Measurements from ENCODE around the gene NR6A1.

Gene NR6A1

DNA sequence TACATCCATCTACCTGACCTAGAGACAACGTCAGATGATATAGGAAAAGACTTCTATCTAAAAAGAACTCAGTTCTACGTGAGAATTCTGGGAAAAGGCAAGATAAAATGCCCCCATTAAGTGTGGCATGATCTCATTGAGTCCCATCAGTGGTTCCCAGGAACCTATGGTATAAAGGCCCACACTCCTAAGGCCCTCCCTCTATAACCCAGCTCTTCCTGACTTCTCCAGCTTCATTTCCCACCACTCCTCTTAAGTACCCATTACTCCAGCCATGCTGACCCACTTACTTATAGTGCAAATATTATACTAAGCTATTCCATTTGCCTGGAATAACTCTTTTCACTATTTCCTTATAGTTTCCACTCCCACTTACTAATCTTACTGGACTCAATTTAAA lies 168.5 kb downstream of the NR6A1 start:
- Histone ChIP-seq H3K9ac (ENCODE audit: low read length) (no peak overlapping the region), H3K36me3 (ENCODE audit: control insufficient read depth, insufficient read depth, low read length) (no peaks in the 10 kb centered on the region), H3K4me1 (ENCODE audit: control insufficient read depth, insufficient read depth, low read length) (0 out of 2 replicates have a peak, but pooled peaks cover under 1% of the 10 kb centered on the region), H3K27me3 (ENCODE audit: control insufficient read depth, insufficient read depth, low read length) (no peaks in the 10 kb centered on the region), H3K9me3 (ENCODE audit: control insufficient read depth, insufficient read depth, low read depth, low read length) (no peaks in the 10 kb centered on the region), H3K27ac (ENCODE audit: low read depth, low read length) (no peak overlapping the region), H3K4me3 (ENCODE audit: low read depth, low read length) (no peak overlapping the region)

DNA sequence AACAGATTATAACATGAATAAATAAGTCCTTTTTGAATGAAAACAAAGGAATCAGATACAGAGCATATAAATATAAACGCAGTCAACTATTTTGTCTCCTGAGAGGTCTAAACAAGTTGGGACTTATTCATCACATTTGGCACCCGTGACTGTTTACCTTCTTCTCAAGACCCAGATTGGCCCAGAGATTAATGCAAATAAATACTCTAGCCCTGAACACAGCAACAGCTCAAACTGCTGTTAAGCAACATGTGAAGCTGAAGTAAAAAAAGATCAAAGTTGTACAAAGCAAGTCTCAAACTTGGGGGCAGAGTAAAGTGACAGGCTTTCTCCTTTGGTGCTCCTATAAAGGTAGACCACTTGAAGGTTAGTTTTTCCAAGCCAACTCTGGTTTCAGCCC lies 168.9 kb downstream of the NR6A1 start:
- Histone ChIP-seq H3K27me3 (ENCODE audit: control insufficient read depth, insufficient read depth, low read length) (no peaks in the 10 kb centered on the region), H3K9me3 (ENCODE audit: control insufficient read depth, insufficient read depth, low read depth, low read length) (no peaks in the 10 kb centered on the region), H3K36me3 (ENCODE audit: control insufficient read depth, insufficient read depth, low read length) (no peaks in the 10 kb centered on the region), H3K4me3 (ENCODE audit: low read depth, low read length) (no peak overlapping the region), H3K4me1 (ENCODE audit: control insufficient read depth, insufficient read depth, low read length) (peaks cover 4% of the 10 kb centered on the region; the same call in 1 of the 2 replicates), H3K9ac (ENCODE audit: low read length) (no peak overlapping the region), H3K27ac (ENCODE audit: low read depth, low read length) (no peak overlapping the region)

- no peak overlapping the region for H3K4me3 ChIP-seq (ENCODE audit: low read depth, low read length)
- no peaks in the 10 kb centered on the region for H3K9me3 ChIP-seq (ENCODE audit: control insufficient read depth, insufficient read depth, low read depth, low read length)
- H3K27me3 ChIP-seq (ENCODE audit: control insufficient read depth, insufficient read depth, low read length) = no peaks in the 10 kb centered on the region
- H3K27ac ChIP-seq (ENCODE audit: low read depth, low read length) = no peak overlapping the region
- H3K9ac ChIP-seq (ENCODE audit: low read length) = no peak overlapping the region
- peaks cover 22% of the 10 kb centered on the region for H3K4me1 ChIP-seq (ENCODE audit: control insufficient read depth, insufficient read depth, low read length)
- H3K36me3 ChIP-seq (ENCODE audit: control insufficient read depth, insufficient read depth, low read length) = no peaks in the 10 kb centered on the region
These were observed 170.7 kb downstream of the NR6A1 start for GRCh38 chr9:124600407-124600806.

- Histone ChIP-seq H3K9me3 (ENCODE audit: control insufficient read depth, insufficient read depth, low read depth, low read length) (no peaks in the 10 kb centered on the region), H3K4me3 (ENCODE audit: low read depth, low read length) (no peak overlapping the region), H3K4me1 (ENCODE audit: control insufficient read depth, insufficient read depth, low read length) (peaks cover 34% of the 10 kb centered on the region), H3K36me3 (ENCODE audit: control insufficient read depth, insufficient read depth, low read length) (no peaks in the 10 kb centered on the region), H3K27ac (ENCODE audit: low read depth, low read length) (no peak overlapping the region), H3K9ac (ENCODE audit: low read length) (no peak overlapping the region), H3K27me3 (ENCODE audit: control insufficient read depth, insufficient read depth, low read length) (no peaks in the 10 kb centered on the region)
These were observed 171.9 kb downstream of the NR6A1 start for GRCh38 chr9:124599121-124599795.

DNA sequence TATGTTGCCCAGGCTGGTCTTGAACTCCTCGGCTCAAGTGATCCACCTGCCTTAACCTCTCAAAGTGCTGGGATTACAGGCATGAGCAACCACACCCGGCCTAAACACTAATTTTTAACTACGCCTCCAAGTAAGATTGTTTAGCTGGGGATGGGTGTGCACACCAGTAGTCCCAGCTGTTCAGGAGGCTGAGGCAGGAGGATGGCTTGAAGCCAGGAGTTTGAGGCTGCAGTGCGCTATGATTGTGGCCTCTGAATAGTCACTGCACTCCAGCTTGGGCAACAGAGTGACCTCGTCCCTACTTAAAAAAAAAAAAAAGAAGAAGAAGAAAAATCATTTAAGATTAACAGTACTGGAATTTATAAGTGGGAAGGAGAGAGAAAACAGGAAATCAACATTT lies 173.1 kb downstream of the NR6A1 start:
- Histone ChIP-seq H3K9me3 (ENCODE audit: control insufficient read depth, insufficient read depth, low read depth, low read length) (no peaks in the 10 kb centered on the region), H3K4me3 (ENCODE audit: low read depth, low read length) (no peak overlapping the region), H3K36me3 (ENCODE audit: control insufficient read depth, insufficient read depth, low read length) (no peaks in the 10 kb centered on the region), H3K4me1 (ENCODE audit: control insufficient read depth, insufficient read depth, low read length) (peaks cover 45% of the 10 kb centered on the region), H3K27me3 (ENCODE audit: control insufficient read depth, insufficient read depth, low read length) (no peaks in the 10 kb centered on the region), H3K27ac (ENCODE audit: low read depth, low read length) (no peak overlapping the region), H3K9ac (ENCODE audit: low read length) (no peak overlapping the region)

DNA sequence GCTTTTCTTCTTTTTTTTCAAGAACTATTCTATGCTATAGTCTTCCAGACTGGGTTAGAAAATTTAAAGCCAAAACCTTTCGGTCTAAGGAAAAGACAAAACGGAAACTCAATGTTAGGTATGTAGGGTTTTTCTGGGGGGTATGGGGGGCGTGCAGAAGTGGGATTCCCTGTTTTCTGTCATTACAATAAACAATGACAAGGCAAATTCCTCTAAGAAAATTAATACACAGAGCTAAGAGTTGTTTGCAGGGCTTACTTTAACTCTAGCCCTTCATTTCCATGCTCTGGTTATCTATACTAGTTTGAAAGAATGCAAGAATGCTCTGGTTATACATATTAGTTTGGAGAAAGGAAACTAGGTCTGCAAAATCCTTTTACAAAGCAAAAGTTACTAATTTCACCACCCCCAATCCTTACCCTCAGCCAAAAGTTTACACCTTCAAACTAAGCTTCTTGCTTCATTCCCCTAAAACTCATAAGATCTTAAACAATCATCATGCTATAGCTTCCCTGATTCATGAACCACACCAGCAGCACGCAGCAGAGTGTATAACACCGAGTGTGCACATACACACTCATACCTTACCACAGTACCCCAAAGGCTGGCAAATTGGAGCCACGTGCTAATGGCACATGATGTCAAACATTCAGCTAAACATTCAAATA lies 174.8 kb downstream of the NR6A1 start:
- H3K4me3 ChIP-seq (ENCODE audit: low read depth, low read length) = no peak overlapping the region
- no peaks in the 10 kb centered on the region for H3K27me3 ChIP-seq (ENCODE audit: control insufficient read depth, insufficient read depth, low read length)
- H3K9me3 ChIP-seq (ENCODE audit: control insufficient read depth, insufficient read depth, low read depth, low read length) = no peaks in the 10 kb centered on the region
- no peaks in the 10 kb centered on the region for H3K36me3 ChIP-seq (ENCODE audit: control insufficient read depth, insufficient read depth, low read length)
- H3K4me1 ChIP-seq (ENCODE audit: control insufficient read depth, insufficient read depth, low read length) = peaks cover 62% of the 10 kb centered on the region
- peak overlapping the region; percentile 67; the same call in 1 of the 2 replicates for H3K27ac ChIP-seq (ENCODE audit: low read depth, low read length)
- H3K9ac ChIP-seq (ENCODE audit: low read length) = no peak overlapping the region

DNA sequence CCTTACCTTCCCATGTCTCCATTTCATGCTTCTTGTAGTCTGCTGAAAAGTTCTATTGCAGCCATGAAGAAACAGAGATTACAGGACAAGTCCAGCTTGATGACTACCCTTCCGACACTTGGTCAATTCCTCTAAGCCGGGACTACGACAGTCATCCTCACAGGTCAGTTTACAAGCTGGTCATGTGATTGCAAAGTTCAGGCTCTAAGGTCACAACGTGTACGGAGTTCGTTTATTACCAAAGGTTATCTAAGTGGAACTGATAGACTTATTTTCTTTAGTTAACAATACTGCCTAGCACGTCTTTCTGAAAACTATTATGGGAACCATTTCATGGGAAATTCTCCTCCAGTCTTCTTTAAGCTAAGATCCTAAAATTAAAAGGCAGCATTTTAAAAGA lies 175.4 kb downstream of the NR6A1 start:
- peak overlapping the region; percentile 38; the same call in 1 of the 2 replicates for H3K4me3 ChIP-seq (ENCODE audit: low read depth, low read length)
- peaks cover 68% of the 10 kb centered on the region for H3K4me1 ChIP-seq (ENCODE audit: control insufficient read depth, insufficient read depth, low read length)
- peak overlapping the region; percentile 67; the same call in 1 of the 2 replicates for H3K27ac ChIP-seq (ENCODE audit: low read depth, low read length)
- no peaks in the 10 kb centered on the region for H3K36me3 ChIP-seq (ENCODE audit: control insufficient read depth, insufficient read depth, low read length)
- H3K9me3 ChIP-seq (ENCODE audit: control insufficient read depth, insufficient read depth, low read depth, low read length) = no peaks in the 10 kb centered on the region
- no peaks in the 10 kb centered on the region for H3K27me3 ChIP-seq (ENCODE audit: control insufficient read depth, insufficient read depth, low read length)
- H3K9ac ChIP-seq (ENCODE audit: low read length) = no peak overlapping the region

GRCh38 chr9:124594673-124595072 lies 176.4 kb downstream of the NR6A1 start:
- no peaks in the 10 kb centered on the region for H3K27me3 ChIP-seq (ENCODE audit: control insufficient read depth, insufficient read depth, low read length)
- peak overlapping the region; percentile 41 for H3K9ac ChIP-seq (ENCODE audit: low read length)
- H3K27ac ChIP-seq (ENCODE audit: low read depth, low read length) = peak overlapping the region; percentile 95
- H3K36me3 ChIP-seq (ENCODE audit: control insufficient read depth, insufficient read depth, low read length) = no peaks in the 10 kb centered on the region
- no peaks in the 10 kb centered on the region for H3K9me3 ChIP-seq (ENCODE audit: control insufficient read depth, insufficient read depth, low read depth, low read length)
- H3K4me3 ChIP-seq (ENCODE audit: low read depth, low read length) = peak overlapping the region; percentile 43
- H3K4me1 ChIP-seq (ENCODE audit: control insufficient read depth, insufficient read depth, low read length) = peaks cover 77% of the 10 kb centered on the region

GRCh38 chr9:124594225-124594624 lies 176.9 kb downstream of the NR6A1 start:
- no peaks in the 10 kb centered on the region for H3K9me3 ChIP-seq (ENCODE audit: control insufficient read depth, insufficient read depth, low read depth, low read length)
- no peaks in the 10 kb centered on the region for H3K27me3 ChIP-seq (ENCODE audit: control insufficient read depth, insufficient read depth, low read length)
- peak overlapping the region; percentile 43 for H3K4me3 ChIP-seq (ENCODE audit: low read depth, low read length)
- peak overlapping the region; percentile 41 for H3K9ac ChIP-seq (ENCODE audit: low read length)
- H3K36me3 ChIP-seq (ENCODE audit: control insufficient read depth, insufficient read depth, low read length) = no peaks in the 10 kb centered on the region
- H3K27ac ChIP-seq (ENCODE audit: low read depth, low read length) = peak overlapping the region; percentile 95
- H3K4me1 ChIP-seq (ENCODE audit: control insufficient read depth, insufficient read depth, low read length) = peaks cover 77% of the 10 kb centered on the region

- H3K36me3 ChIP-seq (ENCODE audit: control insufficient read depth, insufficient read depth, low read length) = no peaks in the 10 kb centered on the region
- H3K4me1 ChIP-seq (ENCODE audit: control insufficient read depth, insufficient read depth, low read length) = peaks cover 77% of the 10 kb centered on the region
- peak overlapping the region; percentile 41 for H3K9ac ChIP-seq (ENCODE audit: low read length)
- H3K27me3 ChIP-seq (ENCODE audit: control insufficient read depth, insufficient read depth, low read length) = no peaks in the 10 kb centered on the region
- peak overlapping the region; percentile 95 for H3K27ac ChIP-seq (ENCODE audit: low read depth, low read length)
- peak overlapping the region; percentile 43 for H3K4me3 ChIP-seq (ENCODE audit: low read depth, low read length)
- no peaks in the 10 kb centered on the region for H3K9me3 ChIP-seq (ENCODE audit: control insufficient read depth, insufficient read depth, low read depth, low read length)
These were observed 177.5 kb downstream of the NR6A1 start for GRCh38 chr9:124593651-124594058.

DNA sequence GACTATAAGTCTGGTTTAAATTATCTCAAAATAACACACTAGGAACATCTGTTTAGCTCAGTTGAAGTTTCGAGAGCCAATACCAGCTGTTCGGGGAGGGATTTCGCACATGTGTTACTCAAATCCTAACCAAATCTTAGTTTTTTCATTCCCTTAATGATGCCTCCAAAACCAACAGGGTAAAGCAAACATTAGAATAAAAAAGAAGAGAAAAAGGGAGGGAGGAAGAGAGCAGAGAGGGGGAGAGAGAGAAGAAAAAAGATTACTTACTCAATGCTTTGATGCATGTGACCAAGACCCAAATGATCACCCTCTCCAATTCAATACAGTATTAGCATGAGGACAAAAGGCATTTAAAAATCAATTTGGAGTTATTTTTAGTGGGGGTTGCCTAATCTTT lies 177.9 kb downstream of the NR6A1 start:
- peaks cover 77% of the 10 kb centered on the region for H3K4me1 ChIP-seq (ENCODE audit: control insufficient read depth, insufficient read depth, low read length)
- peak overlapping the region; percentile 95 for H3K27ac ChIP-seq (ENCODE audit: low read depth, low read length)
- H3K9ac ChIP-seq (ENCODE audit: low read length) = peak overlapping the region; percentile 41
- peak overlapping the region; percentile 43 for H3K4me3 ChIP-seq (ENCODE audit: low read depth, low read length)
- no peaks in the 10 kb centered on the region for H3K9me3 ChIP-seq (ENCODE audit: control insufficient read depth, insufficient read depth, low read depth, low read length)
- H3K36me3 ChIP-seq (ENCODE audit: control insufficient read depth, insufficient read depth, low read length) = no peaks in the 10 kb centered on the region
- no peaks in the 10 kb centered on the region for H3K27me3 ChIP-seq (ENCODE audit: control insufficient read depth, insufficient read depth, low read length)
